Pons (tissue), 1 donor: ENCODE results near the gene NPFF.
"Not testable (repeated sequence)": the region's sequence is repeated elsewhere in the genome, so short reads cannot be mapped to it uniquely, and the experiment has no call there.

Experiments used
- DNase-seq: peaks from one replicate; pipeline ENCODE4 v3.0.0-alpha.2; 2016; ENCODE audit warnings: low spot score

Gene NPFF, protein sequence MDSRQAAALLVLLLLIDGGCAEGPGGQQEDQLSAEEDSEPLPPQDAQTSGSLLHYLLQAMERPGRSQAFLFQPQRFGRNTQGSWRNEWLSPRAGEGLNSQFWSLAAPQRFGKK

DNA sequence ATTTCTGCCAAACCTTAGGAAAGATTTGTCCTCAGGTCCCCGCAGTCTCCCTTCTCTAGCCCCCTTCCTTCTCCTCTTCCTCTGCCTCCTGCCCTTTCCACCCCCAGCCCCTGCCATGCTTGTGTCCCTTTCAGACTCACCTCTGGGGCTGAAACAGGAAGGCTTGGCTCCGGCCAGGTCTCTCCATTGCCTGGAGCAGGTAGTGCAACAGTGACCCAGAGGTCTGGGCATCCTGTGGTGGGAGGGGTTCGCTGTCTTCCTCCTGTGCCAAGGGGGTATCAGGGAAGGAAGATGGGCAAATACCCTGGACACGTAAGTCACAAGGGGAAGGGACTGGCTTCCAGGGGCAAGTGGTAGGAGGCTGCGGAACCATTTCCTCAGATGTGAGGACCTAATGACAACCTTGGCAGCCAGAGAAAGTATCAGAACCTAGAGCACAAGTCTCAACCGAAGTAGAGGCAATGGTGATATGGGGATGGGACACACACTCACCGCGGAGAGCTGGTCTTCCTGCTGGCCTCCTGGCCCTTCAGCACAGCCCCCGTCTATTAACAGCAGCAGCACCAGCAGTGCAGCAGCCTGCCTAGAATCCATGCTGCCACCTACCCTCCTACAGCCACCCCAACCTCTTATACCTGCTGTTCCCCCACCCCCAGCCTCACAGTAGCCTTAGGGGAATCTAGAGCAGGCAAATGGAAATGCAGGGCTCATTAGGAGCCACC lies at the start of gene NPFF:
NPFF (minus strand) TSS at position 604 of the 722 bp plus-strand sequence; CDS start at position 594, 10 bp downstream.
- no peak for DNase-seq

DNA sequence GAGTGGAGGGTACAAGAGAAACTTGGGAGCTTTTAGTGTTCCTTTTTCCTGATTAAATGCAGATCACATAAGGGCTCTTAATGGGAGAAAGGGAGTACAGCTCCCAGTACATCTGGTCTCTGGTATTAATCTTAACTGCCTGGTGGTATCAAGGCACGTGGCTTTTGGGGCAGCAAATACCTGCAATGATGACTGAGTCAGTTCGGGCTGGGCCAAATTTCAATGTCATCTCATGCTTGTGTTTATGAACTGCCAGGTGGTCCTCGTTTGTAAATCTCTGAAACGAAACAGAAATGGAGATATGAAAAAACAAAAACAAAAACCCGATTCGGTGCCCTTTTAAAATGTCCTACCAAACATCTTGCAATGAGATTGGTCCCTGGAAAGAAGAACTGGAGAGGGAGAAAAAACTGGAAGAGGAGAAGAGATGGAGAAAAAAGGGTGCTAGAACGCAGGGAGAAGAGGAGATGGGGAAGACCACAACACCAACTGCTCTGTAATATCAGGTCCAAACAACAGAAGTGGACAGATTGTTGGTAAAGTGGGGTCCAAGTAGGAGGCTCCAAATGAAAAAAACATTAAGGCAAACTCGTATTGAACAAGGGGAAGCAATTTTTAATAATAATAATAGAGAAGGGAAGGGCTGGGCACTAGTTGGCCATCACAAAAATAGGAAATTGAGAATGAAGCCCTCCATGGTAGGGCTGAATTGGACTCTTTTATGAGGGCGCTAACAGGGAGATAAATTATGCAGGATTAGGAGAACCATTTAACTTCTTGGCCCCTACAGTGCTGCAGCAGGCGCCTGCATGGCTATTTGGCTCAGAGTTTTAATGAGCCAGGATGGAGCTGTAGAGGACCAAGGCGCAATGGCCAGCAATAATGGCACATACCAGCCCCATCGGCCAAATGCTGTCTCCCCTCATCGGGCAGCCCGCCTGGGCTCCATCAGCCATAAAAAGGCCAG lies 45.4 kb upstream of the NPFF start:
- no peak for DNase-seq

DNA sequence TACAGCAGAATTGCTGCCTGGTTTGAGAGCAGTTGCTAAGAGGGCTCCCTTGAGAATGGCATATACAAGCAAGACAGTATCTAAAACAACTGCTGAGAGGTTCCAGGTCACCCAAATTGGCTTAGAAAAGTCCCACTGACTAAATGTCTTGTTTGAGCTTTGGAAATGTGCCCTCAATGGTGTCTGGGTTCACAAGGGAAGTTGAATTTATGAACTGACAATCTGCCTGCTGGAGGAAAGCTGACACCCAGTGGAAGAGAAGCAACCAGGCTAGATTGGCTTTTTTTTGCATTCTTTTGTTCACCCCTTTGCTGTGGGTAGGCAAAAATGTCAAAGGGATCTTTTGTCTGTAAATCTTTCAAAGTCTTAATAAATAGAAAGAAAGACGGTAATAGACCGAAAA lies 44.6 kb upstream of the NPFF start:
- DNase-seq, result peak; percentile 73

DNA sequence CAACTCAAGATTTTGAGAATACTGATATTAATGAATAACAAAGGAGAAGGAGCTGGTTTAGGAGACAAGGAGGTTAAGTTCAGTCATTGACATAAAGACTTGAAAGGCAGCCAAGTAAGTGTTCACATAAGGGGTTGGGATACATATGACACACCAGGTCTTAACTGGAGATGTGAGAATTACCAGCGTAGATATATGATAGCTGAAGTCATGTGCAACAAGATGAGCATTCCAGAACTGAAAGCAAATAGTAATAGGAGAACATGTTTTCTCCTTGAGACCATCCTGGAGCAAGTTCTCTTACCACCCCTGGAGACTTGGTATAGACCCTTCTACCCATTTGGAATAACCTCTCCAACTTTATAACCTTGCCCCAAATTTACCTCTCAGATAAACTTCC lies 43.3 kb upstream of the NPFF start:
- no peak for DNase-seq

DNA sequence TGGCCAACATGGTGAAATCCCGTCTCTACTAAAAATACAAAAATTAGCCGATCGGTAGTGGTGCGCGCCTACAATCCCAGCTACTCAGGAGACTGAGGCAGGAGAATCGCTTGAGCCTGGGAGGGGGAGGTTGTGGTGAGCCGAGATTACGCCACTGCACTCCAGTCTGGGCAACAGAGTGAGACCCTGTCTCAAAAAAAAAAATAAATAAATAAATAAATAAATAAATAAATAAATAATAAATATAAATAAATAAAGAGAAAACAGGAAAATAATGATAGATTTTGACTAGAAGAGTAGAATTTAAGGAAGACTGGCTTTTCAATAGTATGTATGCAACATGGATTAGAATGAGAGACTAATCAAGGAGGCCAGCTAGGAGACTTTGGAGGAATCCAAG lies 42.8 kb upstream of the NPFF start:
- not testable (repeated sequence) for DNase-seq

DNA sequence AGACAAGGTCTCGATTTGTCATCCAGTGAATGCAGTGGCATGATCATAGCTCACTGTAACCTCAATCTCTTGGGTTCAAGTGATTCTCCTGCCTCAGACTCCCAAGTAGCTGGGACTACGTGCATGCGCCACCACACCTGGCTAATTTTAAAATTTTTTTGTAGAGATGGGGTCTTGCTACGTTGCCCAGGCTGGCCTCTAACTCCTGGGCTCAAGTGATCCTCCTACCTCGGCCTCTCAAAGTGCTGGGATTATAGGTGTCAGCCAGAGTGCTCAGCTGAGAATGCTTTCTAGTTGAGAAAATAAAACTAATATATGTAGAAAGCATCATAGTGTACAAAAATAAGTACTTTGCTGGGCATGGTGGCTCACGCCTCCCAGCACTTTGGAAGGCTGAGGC lies 41.1 kb upstream of the NPFF start:
- DNase-seq, result not testable (repeated sequence)

DNA sequence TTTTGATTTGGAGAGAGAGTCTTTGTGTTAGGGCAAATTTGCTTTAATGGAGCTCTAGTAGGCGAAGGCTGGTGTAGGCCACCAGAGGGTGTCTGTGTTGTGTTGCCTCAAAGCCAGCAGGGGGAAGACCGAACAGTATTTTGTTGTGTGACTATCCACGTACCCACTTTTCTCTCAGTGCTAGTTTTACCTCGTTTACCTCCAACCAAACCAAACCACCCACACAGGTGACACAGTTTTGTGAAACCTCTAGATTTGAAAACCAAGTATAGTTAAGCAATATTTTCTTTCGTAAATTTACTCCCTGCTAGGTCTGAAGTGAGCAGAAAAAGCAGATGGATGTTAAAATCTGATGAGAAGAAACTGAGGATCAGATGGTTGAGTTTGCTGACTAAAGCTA lies 36.3 kb upstream of the NPFF start:
- peak; percentile 91 for DNase-seq

DNA sequence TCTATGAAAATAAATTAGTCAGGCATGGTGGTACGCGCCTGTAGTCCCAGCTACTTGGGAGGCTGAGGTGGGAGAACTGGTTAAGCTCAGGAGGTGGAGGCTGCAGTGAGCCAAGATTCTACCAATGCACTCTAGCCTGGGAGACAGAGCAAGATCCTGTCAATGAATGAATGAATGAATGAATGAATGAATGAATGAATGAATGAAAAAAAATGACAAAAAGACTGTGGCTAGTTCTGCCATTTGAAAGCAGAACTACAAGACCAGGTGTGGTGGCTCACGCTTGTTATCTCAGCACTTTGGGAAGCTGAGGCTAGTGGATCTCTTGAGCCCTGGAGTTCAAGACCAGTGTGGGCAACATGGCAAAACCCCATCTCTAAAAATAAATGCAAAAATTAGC lies 32.2 kb upstream of the NPFF start:
- DNase-seq, result no peak

DNA sequence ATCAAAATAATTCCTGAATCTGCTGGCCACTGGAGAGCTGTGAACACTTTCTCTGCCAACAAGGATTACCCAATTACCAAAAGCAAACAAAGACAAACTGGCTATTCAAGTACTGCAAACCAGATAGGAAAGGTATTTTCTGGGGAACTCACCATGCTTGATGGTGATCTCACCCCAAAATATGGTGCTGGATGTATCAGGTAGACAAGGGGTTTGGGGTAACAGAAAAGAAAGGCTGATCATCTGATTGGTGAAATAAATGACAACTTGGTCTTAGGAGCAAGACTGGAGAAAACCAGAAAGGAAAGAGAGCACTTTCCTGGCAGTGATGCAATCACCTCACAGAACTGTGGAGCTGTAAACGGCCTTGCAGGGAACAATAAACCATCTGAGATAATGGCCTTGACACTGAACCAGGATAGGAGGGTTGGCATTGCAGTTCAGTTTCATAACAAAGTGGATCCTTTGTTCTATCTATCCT lies 31.0 kb upstream of the NPFF start:
- peak; percentile 95 for DNase-seq

DNA sequence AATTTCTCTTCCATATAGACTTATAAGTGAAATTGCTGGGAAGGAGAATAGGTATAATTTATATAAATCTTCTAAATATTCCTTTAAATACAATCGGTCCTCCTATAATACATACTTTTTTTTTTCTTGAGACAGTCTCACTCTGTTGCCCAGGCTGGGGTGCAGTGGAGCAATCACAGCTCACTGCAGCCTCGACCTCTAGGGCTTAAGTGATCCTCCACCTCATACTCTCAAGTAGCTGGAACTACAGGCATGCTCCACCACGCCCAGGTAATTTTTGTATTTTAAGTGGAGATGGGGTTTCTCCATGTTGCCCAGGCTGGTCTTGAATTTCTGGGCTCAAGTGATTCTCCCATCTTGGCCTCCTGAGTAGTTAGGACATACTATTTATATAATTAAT lies 29.7 kb upstream of the NPFF start:
- DNase-seq, result no peak

DNA sequence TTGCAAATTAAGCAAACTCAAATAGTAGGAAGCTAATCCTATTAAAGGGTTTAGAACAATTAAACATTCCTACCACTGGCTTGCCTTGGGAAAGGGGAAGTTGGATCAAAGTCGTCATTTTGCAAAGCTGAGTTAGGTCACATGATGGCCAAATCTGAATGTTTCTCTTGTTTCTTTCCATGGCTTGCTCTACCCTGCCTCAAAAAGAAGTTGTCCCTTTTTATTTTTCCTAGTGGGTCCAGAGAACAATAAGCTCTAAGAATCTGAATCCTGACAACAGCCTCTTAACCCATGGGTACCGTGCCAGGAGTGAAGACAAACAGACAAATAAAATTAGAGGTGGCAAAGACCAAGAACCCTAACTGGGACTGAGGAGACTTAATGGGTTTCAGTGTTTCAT lies 26.2 kb upstream of the NPFF start:
- peak; percentile 89 for DNase-seq

DNA sequence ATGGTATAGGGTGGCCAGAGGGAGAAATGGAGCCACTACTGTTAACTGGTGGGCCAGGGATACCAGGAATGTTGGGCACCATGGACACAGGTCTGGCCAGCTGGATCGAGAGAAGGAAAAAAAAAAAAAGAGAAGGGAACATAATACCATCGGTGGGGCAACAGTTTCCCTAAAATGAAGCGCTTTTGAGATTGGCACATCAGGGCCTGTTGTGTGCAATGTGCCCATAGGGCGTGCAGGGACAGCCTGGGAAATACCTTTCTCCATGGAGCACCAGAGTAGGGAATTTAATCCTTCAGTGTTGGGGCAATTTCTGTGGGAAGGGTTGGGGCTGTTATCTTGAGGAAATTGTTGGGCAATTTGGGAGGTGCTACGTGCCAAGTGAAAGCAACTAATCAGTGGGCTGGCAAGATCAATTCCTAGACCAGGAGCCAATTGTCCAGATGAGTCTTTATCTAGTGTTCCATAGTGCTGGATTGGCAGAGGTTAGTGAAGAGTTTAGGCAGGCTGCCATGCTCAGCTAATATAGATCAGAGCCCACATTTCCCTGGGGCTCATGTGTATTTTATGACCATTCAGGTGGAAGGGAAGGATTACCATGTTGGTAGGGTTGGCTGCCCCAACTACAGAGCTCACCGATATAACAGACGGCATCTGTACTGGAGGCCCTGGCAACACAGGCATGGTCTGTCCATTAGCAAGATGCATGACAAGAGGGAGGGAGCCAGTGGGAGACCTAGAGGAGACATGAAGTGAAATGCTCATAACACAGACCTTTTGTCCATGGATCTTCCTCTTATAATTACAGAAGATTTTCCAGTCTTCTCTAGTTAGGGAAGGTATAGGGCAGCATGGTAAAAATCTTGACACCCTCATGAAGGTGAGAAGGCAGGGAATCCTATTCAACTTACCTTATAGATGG lies 25.5 kb upstream of the NPFF start:
- DNase-seq, result peak; percentile 49

DNA sequence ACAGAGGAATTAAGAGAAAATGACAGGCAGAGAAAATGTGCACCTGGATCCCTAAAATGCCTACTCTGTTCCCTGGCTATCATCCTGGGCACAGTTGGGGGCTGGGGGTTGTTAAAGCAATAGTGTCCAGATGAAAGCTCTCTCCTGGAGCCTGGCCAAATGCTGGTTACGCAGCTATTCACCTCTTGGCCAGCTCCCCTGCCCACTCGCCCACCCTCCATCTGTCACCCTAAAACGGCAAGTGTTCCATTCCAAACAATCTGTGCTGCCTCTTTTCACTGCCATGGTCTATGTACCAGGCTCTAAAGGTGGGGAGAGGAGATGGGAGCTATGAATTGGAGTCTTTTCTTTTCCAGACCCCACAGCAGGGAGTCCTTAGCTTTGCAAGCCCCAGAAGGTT lies 24.7 kb upstream of the NPFF start:
- DNase-seq, result no peak

DNA sequence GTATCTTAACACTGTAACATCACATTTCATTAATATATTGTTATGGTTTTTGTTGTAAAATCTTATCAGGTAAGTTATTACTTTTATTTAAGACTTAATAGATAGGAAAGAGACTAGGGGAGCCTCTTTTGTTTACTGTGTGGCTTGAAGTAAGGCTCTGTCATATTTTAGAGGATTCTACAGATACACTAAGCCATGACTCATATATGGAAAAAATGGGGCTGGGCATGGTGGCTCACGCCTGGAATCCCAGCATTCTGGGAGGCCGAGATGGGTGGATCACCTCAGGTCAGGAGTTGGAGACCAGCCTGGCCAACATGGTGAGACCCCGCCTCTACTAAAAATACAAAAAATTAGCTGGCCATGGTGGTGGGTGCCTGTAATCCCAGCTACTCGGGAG lies 23.6 kb upstream of the NPFF start:
- no peak for DNase-seq

DNA sequence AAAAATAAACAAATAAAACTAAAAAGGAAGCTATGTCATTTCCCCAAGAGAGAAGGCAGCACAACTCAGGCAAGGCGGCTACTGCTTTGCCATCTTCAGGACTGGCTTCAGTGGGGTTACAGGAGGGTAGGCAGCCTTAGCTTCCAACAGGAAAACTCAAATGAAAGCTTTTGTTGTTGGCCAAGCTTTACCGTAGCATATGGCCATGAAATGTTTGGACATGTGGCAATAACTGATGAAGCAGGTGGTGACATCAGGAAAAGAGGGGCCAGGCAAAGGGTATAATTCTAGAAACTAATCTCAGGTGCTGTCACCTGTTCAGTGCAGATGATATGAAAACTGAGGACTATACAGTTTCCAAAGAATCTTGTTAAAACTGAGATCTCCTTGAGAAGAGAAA lies 22.8 kb upstream of the NPFF start:
- no peak for DNase-seq

DNA sequence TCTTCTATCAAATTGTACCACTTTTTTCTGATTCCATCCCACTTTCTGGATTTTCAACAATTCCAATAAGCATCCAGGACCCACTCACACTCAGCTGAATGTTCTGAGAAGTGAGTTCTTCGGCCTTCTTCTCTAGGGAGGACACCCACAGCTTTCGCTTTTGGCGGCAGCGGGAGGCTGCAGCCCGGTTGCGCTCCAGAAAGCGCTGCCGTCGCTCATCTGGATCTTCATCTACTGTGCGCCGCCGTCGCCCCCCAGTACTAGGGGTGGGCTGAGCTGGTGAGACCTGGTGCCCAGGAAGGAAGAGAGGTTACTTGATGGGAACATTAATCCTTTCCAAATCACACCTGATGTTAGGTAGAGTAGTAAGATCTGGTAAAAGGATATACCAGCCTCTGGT lies 17.2 kb upstream of the NPFF start:
- DNase-seq, result no peak

DNA sequence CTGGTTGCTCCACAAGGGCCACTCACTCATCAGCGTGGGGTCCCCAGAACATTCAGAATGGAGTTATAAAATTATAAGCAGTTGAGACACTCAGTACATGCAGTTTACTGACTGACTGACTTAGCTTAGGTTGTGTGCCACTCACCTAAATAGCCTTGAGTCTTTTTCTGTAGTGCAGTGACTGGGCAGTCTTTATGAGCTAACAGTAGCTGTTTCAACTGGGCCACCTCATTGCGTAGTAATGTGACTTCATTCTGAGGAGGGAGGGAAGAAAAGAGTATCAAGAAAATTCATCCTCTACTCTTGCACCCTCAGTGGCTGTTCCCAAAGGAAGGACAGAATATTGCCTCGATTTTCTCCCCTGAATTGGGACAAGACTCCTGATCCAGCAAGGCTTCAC lies 15.8 kb upstream of the NPFF start:
- no peak for DNase-seq

DNA sequence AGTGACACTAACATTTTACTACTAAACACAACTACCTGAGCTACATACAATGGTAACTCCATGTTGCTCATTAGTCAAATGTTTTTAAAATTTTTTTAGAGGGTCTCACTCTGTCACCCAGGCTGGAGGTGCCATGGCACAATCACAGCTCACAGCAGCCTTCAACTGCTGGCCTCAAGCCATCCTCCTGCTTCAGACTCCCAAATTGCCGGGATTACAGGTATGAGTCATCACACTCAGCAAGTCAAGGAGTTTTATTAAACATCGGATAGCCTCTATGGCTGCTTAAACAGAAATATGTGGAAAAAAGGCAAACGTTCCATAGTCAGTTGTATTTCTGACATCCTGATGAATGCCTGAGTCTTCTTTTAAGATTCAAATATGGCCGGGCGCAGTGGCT lies 11.1 kb upstream of the NPFF start:
- DNase-seq, result no peak

DNA sequence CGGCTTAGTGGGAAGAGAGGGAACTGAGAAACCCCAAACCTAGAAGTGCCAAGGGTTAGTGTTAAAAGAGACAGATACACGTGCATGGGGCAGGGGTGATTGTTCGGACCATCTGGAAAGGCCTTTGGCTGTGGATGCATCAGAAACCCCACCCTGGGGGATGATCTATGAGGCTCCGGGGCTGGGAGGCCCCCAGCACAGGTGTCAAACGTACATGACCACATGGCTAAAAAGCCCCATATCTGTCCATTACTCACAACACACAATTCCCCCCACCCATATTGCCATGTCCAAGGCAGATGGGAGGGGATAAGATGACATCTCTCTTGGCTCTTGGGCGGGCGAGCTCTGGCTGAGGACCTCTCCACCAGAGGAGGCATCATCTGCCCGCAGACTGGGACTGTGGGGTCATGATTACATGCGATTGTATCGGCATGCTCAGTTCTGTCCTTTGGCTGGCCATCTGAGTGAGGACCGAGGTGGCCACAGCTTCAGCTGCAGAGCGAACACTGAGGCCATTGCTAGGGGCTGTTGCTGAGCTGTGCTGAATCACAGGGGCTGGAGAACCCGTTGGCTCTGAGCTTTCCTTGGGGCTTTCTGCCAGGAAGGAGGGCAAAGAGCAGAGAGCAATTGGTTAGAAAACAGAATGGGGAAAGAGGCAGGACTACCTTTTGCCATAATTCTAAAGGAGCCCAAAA lies 9.6 kb upstream of the NPFF start:
- DNase-seq, result no peak

DNA sequence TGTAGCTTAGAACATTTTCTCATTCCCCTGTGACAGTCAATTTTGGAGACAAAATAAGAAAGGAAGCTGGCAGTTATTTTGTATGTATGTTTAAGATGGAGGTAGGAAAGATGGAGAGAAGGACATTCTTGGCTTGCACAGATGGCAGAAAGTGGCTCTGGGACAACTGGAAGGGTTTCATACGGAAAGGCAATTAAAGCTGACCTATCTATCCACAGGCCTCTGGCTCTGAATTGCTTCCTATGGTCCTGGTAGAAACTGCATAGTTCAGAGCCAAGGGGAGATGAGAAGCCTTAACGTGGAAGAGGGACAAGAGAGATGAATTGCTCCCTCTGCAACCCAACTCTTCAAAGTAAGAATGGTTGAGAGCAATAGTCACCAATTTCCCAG lies 8.0 kb upstream of the NPFF start:
- no peak for DNase-seq

DNA sequence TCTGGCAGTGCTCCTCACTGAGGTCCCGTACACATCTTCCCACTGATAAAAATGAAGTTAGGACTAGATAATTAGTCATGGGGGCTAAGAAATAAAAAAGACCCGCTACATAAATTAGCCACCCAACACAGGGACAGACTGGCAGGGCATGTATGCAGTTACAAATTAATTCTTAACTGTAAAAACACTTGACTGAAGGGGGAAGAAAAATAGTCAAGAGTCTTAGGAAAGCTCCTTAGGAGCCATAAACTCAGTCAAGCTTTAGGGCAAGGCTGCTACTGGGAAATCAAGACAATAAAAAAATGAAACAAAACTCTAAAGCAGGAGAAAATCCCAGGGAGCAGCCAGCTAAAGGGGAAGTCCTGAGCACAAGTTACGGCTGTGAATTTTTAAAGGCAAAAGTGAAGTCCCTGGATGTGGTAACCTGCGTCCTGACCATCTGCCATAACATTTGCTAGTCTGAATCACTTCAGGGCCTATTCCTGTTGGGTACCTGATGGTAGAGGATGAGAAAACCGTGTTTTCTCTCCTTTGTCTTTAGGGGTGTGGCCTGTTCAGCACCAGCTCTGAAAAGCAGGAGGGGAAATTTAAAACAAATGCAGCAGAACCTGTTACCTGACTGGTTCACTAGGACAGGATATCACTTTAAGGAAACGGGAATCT lies 7.5 kb upstream of the NPFF start:
- no peak for DNase-seq
